Activated CD4-positive, alpha-beta T cell treated with anti-CD3 and anti-CD28 coated beads for 36 hours (primary cell): ENCODE measurements around the gene ELMO1. TPM values are rescaled to one million over a fixed set of nuclear protein-coding genes. Genes with fewer than 3 reads are reported as not detected.

Experiments
- ATAC-seq: fragments of 200-7000 bp; cut with Tn5 transposase; one replicate; pipeline ENCODE4 v1.10.0; 2021; ENCODE audit warnings: mild to moderate bottlenecking, moderate library complexity
- CTCF ChIA-PET: fragments of 350-600 bp; sonication (Branson Sonifier 250); formaldehyde crosslinking; loops from one replicate; lab custom pipeline; 2021; ENCODE audit warnings: antibody characterized with exemption; lab: Charles Lee
- POLR2A ChIA-PET: fragments of 350-600 bp; sonication (Branson Sonifier 250); formaldehyde crosslinking; loops from one replicate; lab custom pipeline; 2021; ENCODE audit warnings: antibody characterized with exemption, inconsistent platforms; lab: Charles Lee
- DNase-seq: peaks from one replicate; pipeline ENCODE4 v3.0.0-alpha.2; 2020
- H3K27ac Mint-ChIP-seq: one replicate; pipeline ENCODE4 v1.8.0; 2021; ENCODE audit warnings: mixed read lengths
- H3K27me3 Mint-ChIP-seq: one replicate; pipeline ENCODE4 v1.8.0; 2021; ENCODE audit warnings: mixed read lengths
- H3K36me3 Mint-ChIP-seq: one replicate; pipeline ENCODE4 v1.8.0; 2021; ENCODE audit warnings: low read depth, mixed read lengths
- H3K4me1 Mint-ChIP-seq: one replicate; pipeline ENCODE4 v1.8.0; 2021; ENCODE audit warnings: mixed read lengths
- H3K4me3 Mint-ChIP-seq: one replicate; pipeline ENCODE4 v1.8.0; 2021; ENCODE audit warnings: mild to moderate bottlenecking, moderate library complexity, mixed read lengths
- H3K9me3 Mint-ChIP-seq: one replicate; pipeline ENCODE4 v1.8.0; 2021; ENCODE audit warnings: low read depth, mixed read lengths
- intact Hi-C, 2 experiments: fragments of 100-400 bp; cut with DNase I in 1 of 2; cut with micrococcal nuclease in 1 of 2; formaldehyde crosslinking; loops; one replicate each; pipeline versions ENCODE4 v1.14.2 to v1.15.1; 2022 to 2024; cut with DNase I, micrococcal nuclease
- total RNA-seq, 2 experiments: library from RNA; stranded (reverse); gene quantifications; one replicate each; pipeline ENCODE4 v1.2.3, GENCODE V29; 2021

The ELMO1 gene
- total RNA-seq, 2 experiments from 2014 or later, result 96.2 to 173 TPM

- peaks cover 5% of the 10 kb centered on the region for H3K4me1 Mint-ChIP-seq
- intact Hi-C loops, result no loop called here
- no peak overlapping the region for H3K4me3 Mint-ChIP-seq
- peaks cover 75% of the 10 kb centered on the region for H3K36me3 Mint-ChIP-seq
- H3K9me3 Mint-ChIP-seq, result peaks cover 42% of the 10 kb centered on the region
- no peak overlapping the region for H3K27ac Mint-ChIP-seq
- ChIA-PET CTCF (interaction anchor here (1.7 kb wide), 1 partner anchor 21 kb away, joined by 3 read pairs; no protein-coding TSS in a partner anchor), POLR2A (no interaction called here)
- H3K27me3 Mint-ChIP-seq, result no peaks in the 10 kb centered on the region
- DNase-seq (no peak), ATAC-seq (no peak)
These were observed 497.4 kb downstream of the ELMO1 start for GRCh38 chr7:36951257-36951697.

GRCh38 chr7:36949711-36950600 lies 498.7 kb downstream of the ELMO1 start:
- Mint-ChIP-seq H3K36me3 (peaks cover 78% of the 10 kb centered on the region), H3K27ac (no peak overlapping the region), H3K4me1 (peaks cover 5% of the 10 kb centered on the region), H3K27me3 (no peaks in the 10 kb centered on the region), H3K4me3 (no peak overlapping the region), H3K9me3 (peaks cover 45% of the 10 kb centered on the region)
- POLR2A ChIA-PET, result no interaction called here
- CTCF ChIA-PET, result interaction anchor here (0.6 to 1.7 kb wide), 2 partner anchors 20 to 219 kb away, joined by 3 read pairs; no protein-coding TSS in a partner anchor
- intact Hi-C loops, result no loop called here
- DNase-seq, result no peak
- ATAC-seq, result no peak

- ATAC-seq, result no peak
- ChIA-PET POLR2A (no interaction called here), CTCF (interaction anchor here (1.1 kb wide), 1 partner anchor 206 kb away, joined by 3 read pairs; no protein-coding TSS in a partner anchor)
- H3K27me3 Mint-ChIP-seq, result no peaks in the 10 kb centered on the region
- intact Hi-C loops, result no loop called here
- H3K9me3 Mint-ChIP-seq, result peaks cover 50% of the 10 kb centered on the region
- no peak for DNase-seq
- H3K4me1 Mint-ChIP-seq, result peaks cover 14% of the 10 kb centered on the region
- H3K4me3 Mint-ChIP-seq, result no peak overlapping the region
- peaks cover 94% of the 10 kb centered on the region for H3K36me3 Mint-ChIP-seq
- no peak overlapping the region for H3K27ac Mint-ChIP-seq
These were observed 502.3 kb downstream of the ELMO1 start for GRCh38 chr7:36946401-36946739.

- ATAC-seq (no peak), DNase-seq (no peak)
- H3K27ac Mint-ChIP-seq, result no peak overlapping the region
- intact Hi-C loops, result no loop called here
- H3K9me3 Mint-ChIP-seq, result peaks cover 47% of the 10 kb centered on the region
- peaks cover 14% of the 10 kb centered on the region for H3K4me1 Mint-ChIP-seq
- ChIA-PET POLR2A (no interaction called here), CTCF (interaction anchor here (1.1 kb wide), 1 partner anchor 207 kb away, joined by 3 read pairs; no protein-coding TSS in a partner anchor)
- H3K36me3 Mint-ChIP-seq, result peaks cover 93% of the 10 kb centered on the region
- no peak overlapping the region for H3K4me3 Mint-ChIP-seq
- H3K27me3 Mint-ChIP-seq, result no peaks in the 10 kb centered on the region
These were observed 502.9 kb downstream of the ELMO1 start for GRCh38 chr7:36945612-36946400.

- Mint-ChIP-seq H3K36me3 (peaks cover 93% of the 10 kb centered on the region), H3K9me3 (peaks cover 53% of the 10 kb centered on the region), H3K4me3 (no peak overlapping the region), H3K27ac (no peak overlapping the region), H3K27me3 (no peaks in the 10 kb centered on the region), H3K4me1 (peaks cover 18% of the 10 kb centered on the region)
- DNase-seq, result no peak
- no peak for ATAC-seq
- intact Hi-C loops, result no loop called here
- CTCF ChIA-PET, result no interaction called here
- POLR2A ChIA-PET, result no interaction called here
These were observed 503.8 kb downstream of the ELMO1 start for GRCh38 chr7:36944838-36945237.

- Mint-ChIP-seq H3K27me3 (no peaks in the 10 kb centered on the region), H3K4me3 (no peak overlapping the region), H3K4me1 (peaks cover 24% of the 10 kb centered on the region), H3K27ac (no peak overlapping the region), H3K9me3 (peaks cover 51% of the 10 kb centered on the region), H3K36me3 (peaks cover 93% of the 10 kb centered on the region)
- intact Hi-C loops, result no loop called here
- no peak for DNase-seq
- ChIA-PET POLR2A (interaction anchor here (0.6 kb wide), 1 partner anchor 96 kb away, joined by 3 read pairs; no protein-coding TSS in a partner anchor), CTCF (interaction anchor here (0.6 to 1.0 kb wide), 3 partner anchors 25 to 458 kb away, joined by 3 to 4 read pairs (median 3); no protein-coding TSS in a partner anchor)
- ATAC-seq, result no peak
These were observed 504.9 kb downstream of the ELMO1 start for GRCh38 chr7:36943591-36944435.

- intact Hi-C loops, result no loop called here
- Mint-ChIP-seq H3K4me3 (no peak overlapping the region), H3K4me1 (peaks cover 27% of the 10 kb centered on the region), H3K36me3 (peaks cover 93% of the 10 kb centered on the region), H3K27ac (no peak overlapping the region), H3K27me3 (no peaks in the 10 kb centered on the region), H3K9me3 (peaks cover 52% of the 10 kb centered on the region)
- ChIA-PET CTCF (interaction anchor here (0.5 to 1.0 kb wide), 2 partner anchors 25 to 41 kb away, joined by 3 read pairs; no protein-coding TSS in a partner anchor), POLR2A (interaction anchor here (0.6 kb wide), 1 partner anchor 96 kb away, joined by 3 read pairs; no protein-coding TSS in a partner anchor)
- no peak for ATAC-seq
- no peak for DNase-seq
These were observed 505.7 kb downstream of the ELMO1 start for GRCh38 chr7:36942955-36943354.

GRCh38 chr7:36942541-36942940 lies 506.1 kb downstream of the ELMO1 start:
- ChIA-PET CTCF (interaction anchor here (0.5 kb wide), 1 partner anchor 41 kb away, joined by 3 read pairs; no protein-coding TSS in a partner anchor), POLR2A (no interaction called here)
- Mint-ChIP-seq H3K27me3 (no peaks in the 10 kb centered on the region), H3K4me1 (peaks cover 26% of the 10 kb centered on the region), H3K27ac (no peak overlapping the region), H3K36me3 (peaks cover 94% of the 10 kb centered on the region), H3K9me3 (peaks cover 52% of the 10 kb centered on the region), H3K4me3 (no peak overlapping the region)
- no peak for DNase-seq
- intact Hi-C loops, result no loop called here
- no peak for ATAC-seq

GRCh38 chr7:36942025-36942424 lies 506.6 kb downstream of the ELMO1 start:
- intact Hi-C loops, result no loop called here
- ATAC-seq (no peak), DNase-seq (no peak)
- Mint-ChIP-seq H3K4me1 (peaks cover 25% of the 10 kb centered on the region), H3K36me3 (peaks cover 94% of the 10 kb centered on the region), H3K4me3 (no peak overlapping the region), H3K27me3 (no peaks in the 10 kb centered on the region), H3K27ac (no peak overlapping the region), H3K9me3 (peaks cover 52% of the 10 kb centered on the region)
- ChIA-PET POLR2A (no interaction called here), CTCF (interaction anchor here (0.7 kb wide), 1 partner anchor 264 kb away, joined by 3 read pairs; no protein-coding TSS in a partner anchor)

GRCh38 chr7:36941359-36941758 lies 507.3 kb downstream of the ELMO1 start:
- ChIA-PET POLR2A (no interaction called here), CTCF (no interaction called here)
- ATAC-seq (no peak), DNase-seq (no peak)
- peaks cover 55% of the 10 kb centered on the region for H3K9me3 Mint-ChIP-seq
- intact Hi-C loops, result no loop called here
- no peaks in the 10 kb centered on the region for H3K27me3 Mint-ChIP-seq
- no peak overlapping the region for H3K27ac Mint-ChIP-seq
- H3K36me3 Mint-ChIP-seq, result peaks cover 96% of the 10 kb centered on the region
- H3K4me3 Mint-ChIP-seq, result no peak overlapping the region
- H3K4me1 Mint-ChIP-seq, result peaks cover 22% of the 10 kb centered on the region
